ENCODE measurements around the gene SELENOW. TPM values are rescaled to one million over a fixed set of nuclear protein-coding genes. Genes with fewer than 3 reads are reported as not detected.

Gene SELENOW
- total and polyA plus RNA-seq, 2 of the 8 experiments (the other 6 are each of a cell fraction or from before 2014, with no cell fraction given), result 371 to 588 TPM

DNA sequence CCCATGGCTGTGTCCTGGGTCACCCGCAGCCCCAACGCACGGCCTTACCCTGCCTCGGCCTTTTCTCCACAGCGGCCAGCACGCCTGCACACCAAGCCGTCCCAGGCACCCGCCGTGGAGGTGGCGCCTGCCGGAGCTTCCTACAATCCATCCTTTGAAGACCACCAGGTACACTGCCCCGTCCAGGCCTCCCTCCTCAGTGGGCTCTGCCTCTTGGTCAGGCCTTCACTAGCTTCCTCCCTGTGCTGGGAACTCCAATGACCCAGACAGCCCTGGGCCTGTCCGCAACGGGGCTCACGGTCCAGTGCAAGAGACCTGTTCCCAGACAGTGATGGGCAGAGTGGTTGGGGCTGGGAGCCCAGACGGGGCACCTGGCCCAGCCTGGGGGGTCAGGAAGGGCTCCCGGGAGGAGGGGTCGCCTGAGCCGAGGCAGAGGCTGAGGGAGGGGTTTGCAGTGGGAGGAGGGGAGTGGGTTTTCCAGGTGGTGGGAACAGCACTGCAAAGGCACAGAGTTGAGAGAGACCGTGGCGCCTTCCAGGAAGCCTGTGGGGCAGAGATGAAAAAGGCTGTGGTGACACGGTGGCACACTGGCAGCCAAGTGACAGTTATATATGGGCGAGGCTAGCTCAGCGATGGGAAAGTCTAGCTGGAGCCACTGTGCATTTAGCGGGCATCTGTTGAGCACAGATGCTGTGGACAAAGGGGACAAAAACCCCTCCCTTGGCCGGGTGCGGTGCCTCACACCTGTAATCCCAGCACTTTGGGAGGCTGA lies 25.9 kb upstream of the SELENOW start:
- Histone ChIP-seq H4K8ac (ENCODE audit: extremely low read depth, insufficient read depth, low read length) (no peak overlapping the region), H4K20me1 (replicated peaks in 1 of 2; ENCODE audit: control insufficient read depth in 1 of 2, insufficient read depth in 2 of 2, low read length in 2 of 2) (peaks cover 16 to 22% of the 10 kb centered on the region in 2 experiments), H3K18ac (ENCODE audit: extremely low read depth, low read length) (no peak overlapping the region), H2AFZ (ENCODE audit: low read length) (no peak overlapping the region), H3K4me2 (ENCODE audit: insufficient read depth in 1 of 2, low read depth in 2 of 2, low read length in 2 of 2) (no peak overlapping the region), H3K9ac (replicated peaks in 1 of 4; ENCODE audit: extremely low read depth in 1 of 4, low read depth in 3 of 4, low read length in 3 of 4) (no peak overlapping the region), H3K79me1 (ENCODE audit: low read depth, low read length) (peaks cover 10% of the 10 kb centered on the region; the same call in 1 of the 2 replicates), H3K79me2 (ENCODE audit: control insufficient read depth in 1 of 2, insufficient read depth in 2 of 2, low read length in 2 of 2) (peaks cover 0 to 20% of the 10 kb centered on the region in 2 experiments; a peak in 2 of 4 replicates), H2BK12ac (ENCODE audit: low read depth, low read length) (no peak overlapping the region), H2BK20ac (ENCODE audit: low read length) (no peak overlapping the region), H3K14ac (ENCODE audit: insufficient read length) (no peak overlapping the region), H3K36me3 (ENCODE audit: control insufficient read depth in 2 of 4, insufficient read depth in 4 of 4, low read length in 3 of 4) (peaks cover 49 to 91% (median 83%) of the 10 kb centered on the region in 4 experiments), H2AK5ac (ENCODE audit: low read depth, low read length) (no peak overlapping the region), H4K5ac (ENCODE audit: insufficient read length, low read depth, low read length) (no peak overlapping the region), H4K91ac (replicated peaks; ENCODE audit: insufficient read length, low read length) (no peak overlapping the region), H3K27ac (ENCODE audit: low read depth, low read length) (no peak overlapping the region), H3K4me1 (replicated peaks in 1 of 4; ENCODE audit: control insufficient read depth in 3 of 4, insufficient read depth in 4 of 4, low read length in 3 of 4) (no peaks in the 10 kb centered on the region; a peak in 1 of 7 replicates), H3K9me3 (ENCODE audit: insufficient read depth in 2 of 2, low read depth in 1 of 2, low read length in 1 of 2) (no peaks in the 10 kb centered on the region), H3K4ac (replicated peaks; ENCODE audit: insufficient read length, low read depth, low read length) (no peak overlapping the region), H3K23me2 (ENCODE audit: low read depth, low read length) (no peaks in the 10 kb centered on the region), H3K23ac (ENCODE audit: insufficient read length) (no peak overlapping the region), H2BK120ac (replicated peaks; ENCODE audit: low read depth, low read length) (no peak overlapping the region), H3K56ac (replicated peaks; ENCODE audit: insufficient read length, low read depth, low read length) (no peak overlapping the region), H3K27me3 (replicated peaks in 1 of 4; ENCODE audit: control insufficient read depth in 3 of 4, extremely low read depth in 1 of 4, insufficient read depth in 3 of 4, low read length in 3 of 4) (no peaks in the 10 kb centered on the region), H2BK5ac (ENCODE audit: low read depth, low read length) (no peak overlapping the region), H2BK15ac (ENCODE audit: low read length) (no peak overlapping the region), H3K4me3 (ENCODE audit: extremely low read depth in 1 of 4, insufficient read depth in 2 of 4, low read depth in 3 of 4, low read length in 4 of 4) (no peak overlapping the region)
- 89% methylated on average over 26 of the region's 27 CpGs; no CpG with 5 or more reads in 1 of the 2 experiments for WGBS, 2 experiments (ENCODE audit: extremely low coverage in 1 of 2, insufficient coverage in 1 of 2, insufficient read length in 1 of 2, insufficient replicate concordance in 2 of 2, low coverage in 1 of 2, low lambda C conversion rate in 2 of 2, missing lambda C conversion rate in 1 of 2)
- CTCF ChIA-PET (ENCODE audit: partially characterized antibody), result interaction anchor here (0.5 to 1.8 kb wide), 5 partner anchors 13 to 97 kb away, joined by 3 to 6 read pairs (median 4); partner anchors contain the start of gene EHD2
- POLR2A ChIA-PET (ENCODE audit: partially characterized antibody), result interaction anchor here (0.6 to 11.1 kb wide), 15 partner anchors 5 to 826 kb away, joined by 3 to 204 read pairs (median 4); partner anchors contain the start of gene NOP53
- FAIRE-seq, result no peak
- no peak for DNase-seq (ENCODE audit: low read depth in 1 of 2, low spot score in 2 of 2)
- TF ChIP-seq MAFK (IDR thresholded peaks at IDR 0.05; ENCODE audit: low read depth, low read length), result no peak
- TF ChIP-seq POU5F1 (IDR thresholded peaks at IDR 0.05; ENCODE audit: low read depth, low read length), result no peak
- no peak for TF ChIP-seq CBX5 (IDR thresholded peaks at IDR 0.05; ENCODE audit: low read depth, low read length)
- TF ChIP-seq SUZ12 (IDR thresholded peaks at IDR 0.05; ENCODE audit: low read length), result no peak
- TF ChIP-seq EZH2 (IDR thresholded peaks at IDR 0.05; ENCODE audit: low read depth, low read length, severe bottlenecking), result no peak
- no peak for TF ChIP-seq KDM4A (IDR thresholded peaks at IDR 0.05; ENCODE audit: low read depth, low read length, severe bottlenecking)
- TF ChIP-seq MAX (IDR thresholded peaks at IDR 0.05), result no peak
- no peak for TF ChIP-seq YY1 (IDR thresholded peaks at IDR 0.05; ENCODE audit: low read depth, low read length)
- no peak; the same call in 1 of the 2 replicates for TF ChIP-seq POLR2AphosphoS5 (IDR thresholded peaks at IDR 0.05; ENCODE audit: low read depth, low read length)
- TF ChIP-seq JUND (IDR thresholded peaks at IDR 0.05; ENCODE audit: low read length), result no peak
- no peak for TF ChIP-seq RNF2 (IDR thresholded peaks at IDR 0.05; ENCODE audit: borderline replicate concordance, low read depth, low read length, missing control alignments, poor library complexity, severe bottlenecking)

Measured in H1 (cell line).